Mucosa of stomach (tissue), 1 donor: ENCODE data around the gene UNC5C.

ENCODE experiments used
- H3K27me3 ChIP-seq: one replicate; pipeline ENCODE4 v1.7.0; 2013; ENCODE audit warnings: mild to moderate bottlenecking, low read length; ENCODE audit not compliant: control insufficient read depth, insufficient read depth
- H3K36me3 ChIP-seq: one replicate; pipeline ENCODE4 v1.7.0; 2013; ENCODE audit warnings: low read length; ENCODE audit not compliant: control insufficient read depth, insufficient read depth
- H3K4me1 ChIP-seq: one replicate; pipeline ENCODE4 v1.7.0; 2013; ENCODE audit warnings: mild to moderate bottlenecking, low read length; ENCODE audit not compliant: control insufficient read depth, insufficient read depth
- H3K4me3 ChIP-seq: one replicate; pipeline ENCODE4 v1.7.0; 2013; ENCODE audit warnings: low read length
- H3K9ac ChIP-seq: one replicate; pipeline ENCODE4 v1.7.0; 2013; ENCODE audit warnings: mild to moderate bottlenecking, low read length, moderate library complexity
- H3K9me3 ChIP-seq: one replicate; pipeline ENCODE4 v1.7.0; 2013; ENCODE audit warnings: mild to moderate bottlenecking, low read length, moderate library complexity; ENCODE audit not compliant: control insufficient read depth
- donor health status: Pancreatic carcinoma.

Gene UNC5C

GRCh38 chr4:95340191-95340590, 208.6 kb downstream of the UNC5C start:
- Histone ChIP-seq H3K27me3 (no peaks in the 10 kb centered on the region), H3K9me3 (no peaks in the 10 kb centered on the region), H3K9ac (no peak overlapping the region), H3K36me3 (no peaks in the 10 kb centered on the region), H3K4me1 (no peaks in the 10 kb centered on the region), H3K4me3 (no peak overlapping the region)

- H3K4me3 ChIP-seq, result no peak overlapping the region
- H3K27me3 ChIP-seq, result no peaks in the 10 kb centered on the region
- H3K9me3 ChIP-seq, result no peaks in the 10 kb centered on the region
- no peaks in the 10 kb centered on the region for H3K36me3 ChIP-seq
- H3K9ac ChIP-seq, result no peak overlapping the region
- no peaks in the 10 kb centered on the region for H3K4me1 ChIP-seq
Measured at GRCh38 chr4:95325665-95326064, 223.1 kb downstream of the UNC5C start.

- H3K4me1 ChIP-seq, result no peaks in the 10 kb centered on the region
- H3K9ac ChIP-seq, result no peak overlapping the region
- H3K9me3 ChIP-seq, result no peaks in the 10 kb centered on the region
- no peak overlapping the region for H3K4me3 ChIP-seq
- no peaks in the 10 kb centered on the region for H3K36me3 ChIP-seq
- H3K27me3 ChIP-seq, result no peaks in the 10 kb centered on the region
Measured at GRCh38 chr4:95319169-95319568, 229.6 kb downstream of the UNC5C start.

- H3K9ac ChIP-seq, result no peak overlapping the region
- H3K27me3 ChIP-seq, result no peaks in the 10 kb centered on the region
- H3K36me3 ChIP-seq, result no peaks in the 10 kb centered on the region
- no peaks in the 10 kb centered on the region for H3K4me1 ChIP-seq
- H3K9me3 ChIP-seq, result no peaks in the 10 kb centered on the region
- H3K4me3 ChIP-seq, result no peak overlapping the region
Measured at GRCh38 chr4:95318483-95318882, 230.3 kb downstream of the UNC5C start.

- no peaks in the 10 kb centered on the region for H3K36me3 ChIP-seq
- no peak overlapping the region for H3K9ac ChIP-seq
- no peaks in the 10 kb centered on the region for H3K9me3 ChIP-seq
- no peak overlapping the region for H3K4me3 ChIP-seq
- H3K27me3 ChIP-seq, result no peaks in the 10 kb centered on the region
- H3K4me1 ChIP-seq, result no peaks in the 10 kb centered on the region
Measured at GRCh38 chr4:95318044-95318443, 230.7 kb downstream of the UNC5C start.

GRCh38 chr4:95317085-95317793, 231.5 kb downstream of the UNC5C start:
- H3K36me3 ChIP-seq, result no peaks in the 10 kb centered on the region
- no peaks in the 10 kb centered on the region for H3K4me1 ChIP-seq
- H3K27me3 ChIP-seq, result no peaks in the 10 kb centered on the region
- H3K9me3 ChIP-seq, result no peaks in the 10 kb centered on the region
- H3K9ac ChIP-seq, result no peak overlapping the region
- no peak overlapping the region for H3K4me3 ChIP-seq

GRCh38 chr4:95314573-95314972, 234.2 kb downstream of the UNC5C start:
- H3K27me3 ChIP-seq, result no peaks in the 10 kb centered on the region
- no peaks in the 10 kb centered on the region for H3K4me1 ChIP-seq

GRCh38 chr4:95304898-95305297, 243.9 kb downstream of the UNC5C start:
- no peak overlapping the region for H3K9ac ChIP-seq
- no peaks in the 10 kb centered on the region for H3K4me1 ChIP-seq
- no peaks in the 10 kb centered on the region for H3K36me3 ChIP-seq
- H3K27me3 ChIP-seq, result no peaks in the 10 kb centered on the region
- H3K4me3 ChIP-seq, result no peak overlapping the region
- H3K9me3 ChIP-seq, result no peaks in the 10 kb centered on the region

More at GRCh38 chr4:95314573-95314972, 234.2 kb downstream of the UNC5C start:
- H3K9ac ChIP-seq, result no peak overlapping the region
- no peaks in the 10 kb centered on the region for H3K9me3 ChIP-seq
- no peak overlapping the region for H3K4me3 ChIP-seq
- no peaks in the 10 kb centered on the region for H3K36me3 ChIP-seq

- Histone ChIP-seq H3K4me3 (no peak overlapping the region), H3K36me3 (no peaks in the 10 kb centered on the region), H3K4me1 (no peaks in the 10 kb centered on the region), H3K9ac (no peak overlapping the region), H3K9me3 (no peaks in the 10 kb centered on the region), H3K27me3 (no peaks in the 10 kb centered on the region)
Measured at GRCh38 chr4:95300304-95300703, 248.5 kb downstream of the UNC5C start.

GRCh38 chr4:95296052-95296451, 252.7 kb downstream of the UNC5C start:
- Histone ChIP-seq H3K4me1 (no peaks in the 10 kb centered on the region), H3K27me3 (no peaks in the 10 kb centered on the region), H3K36me3 (no peaks in the 10 kb centered on the region), H3K4me3 (no peak overlapping the region), H3K9ac (no peak overlapping the region), H3K9me3 (no peaks in the 10 kb centered on the region)

GRCh38 chr4:95295157-95295556, 253.6 kb downstream of the UNC5C start:
- no peaks in the 10 kb centered on the region for H3K4me1 ChIP-seq
- no peaks in the 10 kb centered on the region for H3K9me3 ChIP-seq
- H3K36me3 ChIP-seq, result no peaks in the 10 kb centered on the region
- H3K9ac ChIP-seq, result no peak overlapping the region
- no peak overlapping the region for H3K4me3 ChIP-seq
- H3K27me3 ChIP-seq, result no peaks in the 10 kb centered on the region

GRCh38 chr4:95294321-95294720, 254.5 kb downstream of the UNC5C start:
- Histone ChIP-seq H3K4me1 (no peaks in the 10 kb centered on the region), H3K9ac (no peak overlapping the region), H3K27me3 (no peaks in the 10 kb centered on the region), H3K9me3 (no peaks in the 10 kb centered on the region), H3K36me3 (no peaks in the 10 kb centered on the region), H3K4me3 (no peak overlapping the region)

- Histone ChIP-seq H3K27me3 (no peaks in the 10 kb centered on the region), H3K4me3 (no peak overlapping the region), H3K4me1 (no peaks in the 10 kb centered on the region), H3K9ac (no peak overlapping the region), H3K9me3 (no peaks in the 10 kb centered on the region), H3K36me3 (no peaks in the 10 kb centered on the region)
Measured at GRCh38 chr4:95293014-95293413, 255.8 kb downstream of the UNC5C start.
